GM19467 (cell line): ENCODE measurements around the gene PAFAH1B1.
"Not testable (repeated sequence)": the region's sequence is repeated elsewhere in the genome, so short reads cannot be mapped to it uniquely, and the experiment has no call there.

ENCODE experiments used
- ATAC-seq: cut with Tn5 transposase; IDR thresholded peaks from one replicate; pipeline ENCODE4 v1.9.1; 2021; ENCODE audit warnings: mild to moderate bottlenecking, moderate library complexity; ENCODE audit not compliant: unreplicated experiment

Gene PAFAH1B1

GRCh38 chr17:2687074-2687418 lies 93.6 kb downstream of the PAFAH1B1 start:
- ATAC-seq: no peak

GRCh38 chr17:2688351-2689342 lies 95.2 kb downstream of the PAFAH1B1 start:
- no peak for ATAC-seq

GRCh38 chr17:2689411-2690164 lies 96.1 kb downstream of the PAFAH1B1 start:
- no peak for ATAC-seq

GRCh38 chr17:2690165-2691068 lies 97.0 kb downstream of the PAFAH1B1 start:
- no peak for ATAC-seq

GRCh38 chr17:2691069-2691871 lies 97.8 kb downstream of the PAFAH1B1 start:
- no peak for ATAC-seq

GRCh38 chr17:2691965-2692780 lies 98.7 kb downstream of the PAFAH1B1 start:
- no peak for ATAC-seq

- no peak for ATAC-seq
Observed at GRCh38 chr17:2692781-2693135, 99.3 kb downstream of the PAFAH1B1 start.

- no peak for ATAC-seq
Observed at GRCh38 chr17:2693561-2694380, 100.3 kb downstream of the PAFAH1B1 start.

- ATAC-seq: no peak
Observed at GRCh38 chr17:2694381-2695242, 101.2 kb downstream of the PAFAH1B1 start.

GRCh38 chr17:2695243-2695960 lies 101.9 kb downstream of the PAFAH1B1 start:
- no peak for ATAC-seq

- no peak for ATAC-seq
Observed at GRCh38 chr17:2695961-2696760, 102.7 kb downstream of the PAFAH1B1 start.

GRCh38 chr17:2697611-2698162 lies 104.2 kb downstream of the PAFAH1B1 start:
- ATAC-seq: no peak

- ATAC-seq: not testable (repeated sequence)
Observed at GRCh38 chr17:2699216-2699805, 105.9 kb downstream of the PAFAH1B1 start.

GRCh38 chr17:2700030-2700490 lies 106.6 kb downstream of the PAFAH1B1 start:
- ATAC-seq: no peak

GRCh38 chr17:2700491-2701141 lies 107.2 kb downstream of the PAFAH1B1 start:
- ATAC-seq: no peak
